Measurements from ENCODE around the gene GTF2I.
A peak's percentile ranks its signal among the peaks of the same experiment; 100 is the strongest.
"Not testable (repeated sequence)": the region's sequence is repeated elsewhere in the genome, so short reads cannot be mapped to it uniquely, and the experiment has no call there.

GTF2I gene

GRCh38 chr7:74656441-74656836 lies 1.1 kb upstream of the GTF2I start:
- peak overlapping the region; percentile 78 to 83 for H3K9ac ChIP-seq (ENCODE audit: low read depth in 1 of 2, low read length in 2 of 2)
- peak overlapping the region; percentile 65 to 85 for H3K27ac ChIP-seq (ENCODE audit: low read depth in 2 of 2, low read length in 2 of 2)
- no peaks in the 10 kb centered on the region for H3K27me3 ChIP-seq (ENCODE audit: control insufficient read depth in 2 of 2, insufficient read depth in 2 of 2, low read length in 2 of 2)
- peaks cover 11 to 20% of the 10 kb centered on the region in 2 donors for H3K4me1 ChIP-seq (ENCODE audit: control insufficient read depth in 2 of 2, insufficient read depth in 2 of 2, low read length in 2 of 2)
- peak overlapping the region; percentile 78 to 88 for H3K4me3 ChIP-seq (ENCODE audit: low read length in 2 of 2)
- no peaks in the 10 kb centered on the region for H3K9me3 ChIP-seq (ENCODE audit: control insufficient read depth in 2 of 2, low read length in 2 of 2)
- H3K36me3 ChIP-seq (ENCODE audit: control insufficient read depth in 2 of 2, insufficient read depth in 2 of 2, low read length in 2 of 2): no peaks in the 10 kb centered on the region

GRCh38 chr7:74656837-74657691 lies 454 bp upstream of the GTF2I start:
- no peaks in the 10 kb centered on the region for H3K36me3 ChIP-seq (ENCODE audit: control insufficient read depth in 2 of 2, insufficient read depth in 2 of 2, low read length in 2 of 2)
- H3K27ac ChIP-seq (ENCODE audit: low read depth in 2 of 2, low read length in 2 of 2): peak overlapping the region; percentile 86 to 94
- H3K4me3 ChIP-seq (ENCODE audit: low read length in 2 of 2): peak overlapping the region; percentile 78 to 88
- H3K4me1 ChIP-seq (ENCODE audit: control insufficient read depth in 2 of 2, insufficient read depth in 2 of 2, low read length in 2 of 2): peaks cover 11 to 20% of the 10 kb centered on the region in 2 donors
- no peaks in the 10 kb centered on the region for H3K27me3 ChIP-seq (ENCODE audit: control insufficient read depth in 2 of 2, insufficient read depth in 2 of 2, low read length in 2 of 2)
- H3K9me3 ChIP-seq (ENCODE audit: control insufficient read depth in 2 of 2, low read length in 2 of 2): no peaks in the 10 kb centered on the region
- peak overlapping the region; percentile 81 to 83 for H3K9ac ChIP-seq (ENCODE audit: low read depth in 1 of 2, low read length in 2 of 2)

GRCh38 chr7:74658178-74659004 lies 873 bp downstream of the GTF2I start:
- Histone ChIP-seq H3K4me1 (ENCODE audit: control insufficient read depth in 2 of 2, insufficient read depth in 2 of 2, low read length in 2 of 2) (peaks cover 11 to 20% of the 10 kb centered on the region in 2 donors), H3K36me3 (ENCODE audit: control insufficient read depth in 2 of 2, insufficient read depth in 2 of 2, low read length in 2 of 2) (no peaks in the 10 kb centered on the region), H3K9ac (ENCODE audit: low read depth in 1 of 2, low read length in 2 of 2) (peak overlapping the region; percentile 77 to 81), H3K27ac (ENCODE audit: low read depth in 2 of 2, low read length in 2 of 2) (peak overlapping the region; percentile 86 to 94), H3K9me3 (ENCODE audit: control insufficient read depth in 2 of 2, low read length in 2 of 2) (no peaks in the 10 kb centered on the region), H3K27me3 (ENCODE audit: control insufficient read depth in 2 of 2, insufficient read depth in 2 of 2, low read length in 2 of 2) (no peaks in the 10 kb centered on the region), H3K4me3 (ENCODE audit: low read length in 2 of 2) (peak overlapping the region; percentile 77 to 78)

GRCh38 chr7:74660202-74660601 lies 2.7 kb downstream of the GTF2I start:
- H3K27me3 ChIP-seq (ENCODE audit: control insufficient read depth in 2 of 2, insufficient read depth in 2 of 2, low read length in 2 of 2); H3K9me3 ChIP-seq (ENCODE audit: control insufficient read depth in 2 of 2, low read length in 2 of 2); H3K36me3 ChIP-seq (ENCODE audit: control insufficient read depth in 2 of 2, insufficient read depth in 2 of 2, low read length in 2 of 2); H3K9ac ChIP-seq (ENCODE audit: low read depth in 1 of 2, low read length in 2 of 2): not testable (repeated sequence)
- Histone ChIP-seq H3K27ac (ENCODE audit: low read depth in 2 of 2, low read length in 2 of 2) (peak overlapping the region in 1 of 2 donors; percentile 52), H3K4me3 (ENCODE audit: low read length in 2 of 2) (peak overlapping the region in 1 of 2 donors; percentile 56), H3K4me1 (ENCODE audit: control insufficient read depth in 2 of 2, insufficient read depth in 2 of 2, low read length in 2 of 2) (peaks cover 11 to 20% of the 10 kb centered on the region in 2 donors)

GRCh38 chr7:74661836-74662794 lies 4.6 kb downstream of the GTF2I start:
- H3K27ac ChIP-seq (ENCODE audit: low read depth in 2 of 2, low read length in 2 of 2); H3K9ac ChIP-seq (ENCODE audit: low read depth in 1 of 2, low read length in 2 of 2); H3K27me3 ChIP-seq (ENCODE audit: control insufficient read depth in 2 of 2, insufficient read depth in 2 of 2, low read length in 2 of 2); H3K36me3 ChIP-seq (ENCODE audit: control insufficient read depth in 2 of 2, insufficient read depth in 2 of 2, low read length in 2 of 2); H3K4me3 ChIP-seq (ENCODE audit: low read length in 2 of 2); H3K9me3 ChIP-seq (ENCODE audit: control insufficient read depth in 2 of 2, low read length in 2 of 2): not testable (repeated sequence)
- peaks cover 11 to 15% of the 10 kb centered on the region in 2 donors for H3K4me1 ChIP-seq (ENCODE audit: control insufficient read depth in 2 of 2, insufficient read depth in 2 of 2, low read length in 2 of 2)

- H3K27ac ChIP-seq (ENCODE audit: low read depth in 2 of 2, low read length in 2 of 2): no peak overlapping the region
- H3K36me3 ChIP-seq (ENCODE audit: control insufficient read depth in 2 of 2, insufficient read depth in 2 of 2, low read length in 2 of 2): no peaks in the 10 kb centered on the region
- no peak overlapping the region for H3K4me3 ChIP-seq (ENCODE audit: low read length in 2 of 2)
- peaks cover 2 to 7% of the 10 kb centered on the region in 2 donors for H3K4me1 ChIP-seq (ENCODE audit: control insufficient read depth in 2 of 2, insufficient read depth in 2 of 2, low read length in 2 of 2)
- H3K9me3 ChIP-seq (ENCODE audit: control insufficient read depth in 2 of 2, low read length in 2 of 2): no peaks in the 10 kb centered on the region
- no peaks in the 10 kb centered on the region for H3K27me3 ChIP-seq (ENCODE audit: control insufficient read depth in 2 of 2, insufficient read depth in 2 of 2, low read length in 2 of 2)
- H3K9ac ChIP-seq (ENCODE audit: low read depth in 1 of 2, low read length in 2 of 2): no peak overlapping the region
These were observed 7.9 kb downstream of the GTF2I start for GRCh38 chr7:74665296-74665938.

- not testable (repeated sequence) for H3K9me3 ChIP-seq (ENCODE audit: control insufficient read depth in 2 of 2, low read length in 2 of 2); H3K27me3 ChIP-seq (ENCODE audit: control insufficient read depth in 2 of 2, insufficient read depth in 2 of 2, low read length in 2 of 2); H3K4me1 ChIP-seq (ENCODE audit: control insufficient read depth in 2 of 2, insufficient read depth in 2 of 2, low read length in 2 of 2); H3K9ac ChIP-seq (ENCODE audit: low read depth in 1 of 2, low read length in 2 of 2); H3K4me3 ChIP-seq (ENCODE audit: low read length in 2 of 2); H3K27ac ChIP-seq (ENCODE audit: low read depth in 2 of 2, low read length in 2 of 2); H3K36me3 ChIP-seq (ENCODE audit: control insufficient read depth in 2 of 2, insufficient read depth in 2 of 2, low read length in 2 of 2)
These were observed 9.5 kb downstream of the GTF2I start for GRCh38 chr7:74667013-74667412.

GRCh38 chr7:74667520-74667919 lies 10.0 kb downstream of the GTF2I start:
- H3K4me1 ChIP-seq (ENCODE audit: control insufficient read depth in 2 of 2, insufficient read depth in 2 of 2, low read length in 2 of 2): not testable (repeated sequence)

GRCh38 chr7:74671602-74672001 lies 14.1 kb downstream of the GTF2I start:
- H3K27ac ChIP-seq (ENCODE audit: low read depth in 2 of 2, low read length in 2 of 2): no peak overlapping the region

More at GRCh38 chr7:74667520-74667919, 10.0 kb downstream of the GTF2I start:
- H3K9ac ChIP-seq (ENCODE audit: low read depth in 1 of 2, low read length in 2 of 2); H3K9me3 ChIP-seq (ENCODE audit: control insufficient read depth in 2 of 2, low read length in 2 of 2); H3K27ac ChIP-seq (ENCODE audit: low read depth in 2 of 2, low read length in 2 of 2); H3K4me3 ChIP-seq (ENCODE audit: low read length in 2 of 2); H3K27me3 ChIP-seq (ENCODE audit: control insufficient read depth in 2 of 2, insufficient read depth in 2 of 2, low read length in 2 of 2); H3K36me3 ChIP-seq (ENCODE audit: control insufficient read depth in 2 of 2, insufficient read depth in 2 of 2, low read length in 2 of 2): not testable (repeated sequence)

More at GRCh38 chr7:74671602-74672001, 14.1 kb downstream of the GTF2I start:
- Histone ChIP-seq H3K9ac (ENCODE audit: low read depth in 1 of 2, low read length in 2 of 2) (no peak overlapping the region), H3K4me3 (ENCODE audit: low read length in 2 of 2) (no peak overlapping the region), H3K36me3 (ENCODE audit: control insufficient read depth in 2 of 2, insufficient read depth in 2 of 2, low read length in 2 of 2) (no peaks in the 10 kb centered on the region), H3K4me1 (ENCODE audit: control insufficient read depth in 2 of 2, insufficient read depth in 2 of 2, low read length in 2 of 2) (no peaks in the 10 kb centered on the region), H3K9me3 (ENCODE audit: control insufficient read depth in 2 of 2, low read length in 2 of 2) (no peaks in the 10 kb centered on the region), H3K27me3 (ENCODE audit: control insufficient read depth in 2 of 2, insufficient read depth in 2 of 2, low read length in 2 of 2) (no peaks in the 10 kb centered on the region)
